Caco-2 (cell line): ENCODE data around the gene PHC2. TPM values are rescaled to one million over a fixed set of nuclear protein-coding genes. Genes with fewer than 3 reads are reported as not detected.

Source experiments
- BruUV-seq: library from RNA; stranded (reverse); fragments of 400-500 nt; replicated peaks from 2 replicates; lab custom pipeline; 2021; lab: Mats Ljungman, UMichigan
- CTCF ChIA-PET: fragments of 300-600 bp; sonication (Branson Sonifier 250); formaldehyde crosslinking; loops from one replicate; lab custom pipeline; 2022; ENCODE audit warnings: antibody characterized with exemption; lab: Charles Lee
- POLR2A ChIA-PET: fragments of 300-600 bp; sonication (Branson Sonifier 250); formaldehyde crosslinking; loops from one replicate; lab custom pipeline; 2022; ENCODE audit warnings: antibody characterized with exemption; lab: Charles Lee
- DNase-seq, 2 experiments: peaks; one replicate each; pipeline versions ENCODE4 v3.0.0 to v3.0.0-alpha.2; 2020 to 2022
- H3K27me3 ChIP-seq: replicated peaks from 2 replicates; pipeline ENCODE4 v1.6.0; 2011; ENCODE audit warnings: low read length; ENCODE audit not compliant: control insufficient read depth, insufficient read depth
- H3K36me3 ChIP-seq: 2 replicates; pipeline ENCODE4 v1.5.1; 2011; ENCODE audit warnings: low read length; ENCODE audit not compliant: control insufficient read depth, insufficient read depth
- H3K4me1 ChIP-seq: fragments of 250-450 bp; sonication (Bioruptor Pico); 2 replicates; pipeline ENCODE4 v1.5.1; 2020; ENCODE audit warnings: mild to moderate bottlenecking
- H3K4me3 ChIP-seq: 2 replicates; pipeline ENCODE4 v1.5.1; 2011; ENCODE audit warnings: low read depth, mild to moderate bottlenecking, control low read depth, low read length
- H3K9me3 ChIP-seq: fragments of 250-450 bp; sonication (Bioruptor Pico); 2 replicates; pipeline ENCODE4 v1.5.1; 2020; ENCODE audit warnings: mild to moderate bottlenecking, moderate library complexity
- H3K27ac Mint-ChIP-seq: one replicate; pipeline ENCODE4 v1.8.0; 2022; ENCODE audit warnings: mixed read lengths; ENCODE audit not compliant: unreplicated experiment
- H3K27me3 Mint-ChIP-seq: one replicate; pipeline ENCODE4 v1.8.0; 2022; ENCODE audit warnings: mixed read lengths; ENCODE audit not compliant: insufficient read depth, unreplicated experiment
- H3K36me3 Mint-ChIP-seq: one replicate; pipeline ENCODE4 v1.8.0; 2022; ENCODE audit warnings: mild to moderate bottlenecking, mixed read lengths; ENCODE audit not compliant: insufficient read depth, unreplicated experiment
- H3K4me1 Mint-ChIP-seq: one replicate; pipeline ENCODE4 v1.8.0; 2022; ENCODE audit warnings: low read depth, mixed read lengths; ENCODE audit not compliant: unreplicated experiment
- H3K4me3 Mint-ChIP-seq: one replicate; pipeline ENCODE4 v1.8.0; 2022; ENCODE audit warnings: mild to moderate bottlenecking, moderate library complexity, mixed read lengths; ENCODE audit not compliant: unreplicated experiment
- H3K9me3 Mint-ChIP-seq: one replicate; pipeline ENCODE4 v1.8.0; 2022; ENCODE audit warnings: mixed read lengths; ENCODE audit not compliant: unreplicated experiment
- CTCF ChIP-seq, 2 experiments: fragments of 200-600 bp in 1 of 2; IDR thresholded peaks; 1 replicate in 1 of 2; 2 replicates in 1 of 2; pipeline versions ENCODE4 v1.5.1 to v1.8.0; 2011 to 2022; ENCODE audit warnings: antibody characterized with exemption in 1 of 2, control low read depth in 1 of 2, inconsistent platforms in 1 of 2, low read depth in 1 of 2, low read length in 1 of 2, mild to moderate bottlenecking in 1 of 2, moderate library complexity in 1 of 2; ENCODE audit not compliant: insufficient read depth in 1 of 2, severe bottlenecking in 1 of 2, unreplicated experiment in 1 of 2
- intact Hi-C: fragments of 100-400 bp; cut with micrococcal nuclease; formaldehyde crosslinking; loops from one replicate; pipeline ENCODE4 v1.10.0; 2022; ENCODE audit not compliant: unreplicated experiment
- total RNA-seq: library from RNA; stranded (reverse); gene quantifications from 2 replicates; pipeline ENCODE4 v1.2.3, GENCODE V29; 2022

Gene PHC2
- total RNA-seq, 1 experiment from 2014 or later = 35.2 TPM

- Mint-ChIP-seq H3K27ac (no peak overlapping the region), H3K36me3 (peaks cover 6% of the 10 kb centered on the region), H3K27me3 (peaks cover 4% of the 10 kb centered on the region), H3K9me3 (no peaks in the 10 kb centered on the region), H3K4me3 (no peak overlapping the region), H3K4me1 (peaks cover 9% of the 10 kb centered on the region)
- BruUV-seq = no TSS peak
- DNase-seq = no peak
- no peak for TF ChIP-seq CTCF (IDR thresholded peaks at IDR 0.05; ENCODE audit: insufficient read depth in 1 of 2, low read depth in 1 of 2, low read length in 1 of 2, severe bottlenecking in 1 of 2, unreplicated experiment in 1 of 2)
- POLR2A ChIA-PET = no interaction called here
- no peaks in the 10 kb centered on the region for H3K36me3 ChIP-seq
- H3K27me3 ChIP-seq = no peaks in the 10 kb centered on the region
- intact Hi-C loops = no loop called here
- H3K4me1 ChIP-seq = 0 out of 2 replicates have a peak, but pooled peaks cover 4% of the 10 kb centered on the region
- no peaks in the 10 kb centered on the region for H3K9me3 ChIP-seq
- CTCF ChIA-PET = interaction anchor here (0.7 kb wide), 1 partner anchor 104 kb away, joined by 4 read pairs; no protein-coding TSS in a partner anchor
- no peak overlapping the region for H3K4me3 ChIP-seq
These were observed 37.1 kb upstream of the PHC2 start for GRCh38 chr1:33468011-33468410.

- no peaks in the 10 kb centered on the region for H3K36me3 Mint-ChIP-seq
- no peak for DNase-seq
- H3K27me3 Mint-ChIP-seq = peaks cover 6% of the 10 kb centered on the region
- H3K9me3 ChIP-seq = no peaks in the 10 kb centered on the region
- 0 out of 2 replicates have a peak, but pooled peaks cover 4% of the 10 kb centered on the region for H3K4me1 ChIP-seq
- no peak for TF ChIP-seq CTCF (IDR thresholded peaks at IDR 0.05; ENCODE audit: insufficient read depth in 1 of 2, low read depth in 1 of 2, low read length in 1 of 2, severe bottlenecking in 1 of 2, unreplicated experiment in 1 of 2)
- no peak overlapping the region for H3K4me3 ChIP-seq
- CTCF ChIA-PET = no interaction called here
- H3K27me3 ChIP-seq = no peaks in the 10 kb centered on the region
- POLR2A ChIA-PET = no interaction called here
- intact Hi-C loops = no loop called here
- no peaks in the 10 kb centered on the region for H3K36me3 ChIP-seq
- H3K4me1 Mint-ChIP-seq = no peaks in the 10 kb centered on the region
- no TSS peak for BruUV-seq
- H3K27ac Mint-ChIP-seq = no peak overlapping the region
- H3K4me3 Mint-ChIP-seq = no peak overlapping the region
- no peaks in the 10 kb centered on the region for H3K9me3 Mint-ChIP-seq
These were observed 35.3 kb upstream of the PHC2 start for GRCh38 chr1:33466159-33466558.

GRCh38 chr1:33465316-33465715 is 34.4 kb upstream of the PHC2 start:
- no peak overlapping the region for H3K4me3 Mint-ChIP-seq
- no peaks in the 10 kb centered on the region for H3K4me1 Mint-ChIP-seq
- Histone ChIP-seq H3K36me3 (no peaks in the 10 kb centered on the region), H3K4me3 (no peak overlapping the region), H3K9me3 (no peaks in the 10 kb centered on the region), H3K27me3 (no peaks in the 10 kb centered on the region), H3K4me1 (no peaks in the 10 kb centered on the region)
- H3K27me3 Mint-ChIP-seq = peaks cover 6% of the 10 kb centered on the region
- H3K27ac Mint-ChIP-seq = no peak overlapping the region
- CTCF ChIA-PET = no interaction called here
- no peak for TF ChIP-seq CTCF (IDR thresholded peaks at IDR 0.05; ENCODE audit: insufficient read depth in 1 of 2, low read depth in 1 of 2, low read length in 1 of 2, severe bottlenecking in 1 of 2, unreplicated experiment in 1 of 2)
- no TSS peak for BruUV-seq
- POLR2A ChIA-PET = no interaction called here
- H3K36me3 Mint-ChIP-seq = no peaks in the 10 kb centered on the region
- intact Hi-C loops = no loop called here
- H3K9me3 Mint-ChIP-seq = no peaks in the 10 kb centered on the region
- no peak for DNase-seq
